Psoas muscle (tissue), 8 donors: ENCODE data around the gene PTAFR. TPM values are rescaled to one million over a fixed set of nuclear protein-coding genes. Genes with fewer than 3 reads are reported as not detected.
A peak's percentile ranks its signal among the peaks of the same experiment; 100 is the strongest.

ENCODE experiments used
- ATAC-seq, 4 donors: fragments of 200-7000 bp; cut with Tn5 transposase; one replicate each; pipeline ENCODE4 v1.9.1; 2020; ENCODE audit warnings: moderate library complexity in 3 of 4, mild to moderate bottlenecking in 2 of 4
- DNase-seq, 2 donors: peaks; one replicate each; pipeline ENCODE4 v3.0.0-alpha.2; 2020
- H3K27ac ChIP-seq: fragments of 200-600 bp; one replicate; pipeline ENCODE4 v1.8.0; 2022
- H3K27me3 ChIP-seq, 3 donors: fragments of 200-600 bp in 1 of 3; one replicate each; pipeline versions ENCODE4 v1.6.1 to v1.8.0; 2013 to 2022; ENCODE audit warnings: low read length in 2 of 3, mild to moderate bottlenecking in 2 of 3, moderate library complexity in 1 of 3; ENCODE audit not compliant: insufficient read depth in 3 of 3
- H3K36me3 ChIP-seq, 2 donors: fragments of 200-600 bp in 1 of 2; one replicate each; pipeline versions ENCODE4 v1.6.1 to v1.8.0; 2013 to 2022; ENCODE audit warnings: low read depth in 1 of 2, mild to moderate bottlenecking in 1 of 2, moderate library complexity in 1 of 2; ENCODE audit not compliant: insufficient read depth in 1 of 2
- H3K4me1 ChIP-seq: fragments of 200-600 bp; one replicate; pipeline ENCODE4 v1.8.0; 2022
- H3K4me3 ChIP-seq: fragments of 200-600 bp; one replicate; pipeline ENCODE4 v1.8.0; 2022; ENCODE audit warnings: mild to moderate bottlenecking
- H3K9me3 ChIP-seq: fragments of 200-600 bp; one replicate; pipeline ENCODE4 v1.8.0; 2022
- CTCF ChIP-seq: fragments of 200-600 bp; IDR thresholded peaks from one replicate; pipeline ENCODE4 v1.8.0; 2022; ENCODE audit warnings: antibody characterized with exemption
- WGBS, 3 donors: extraction: QIAGEN DNeasy Blood & Tissue Kit; methylation state at CpG; one replicate each; pipeline versions ENCODE4 v1.1.6 to v1.1.7; 2013; 5-methylcytosine and 5-hydroxymethylcytosine counted together
- intact Hi-C, 2 donors: fragments of 100-400 bp; cut with DNase I; formaldehyde crosslinking; loops; one replicate each; pipeline versions ENCODE4 v1.11.0 to v1.14.2; 2022
- polyA plus RNA-seq, 3 donors: library from polyadenylated mRNA; stranded (reverse); fragments of 200-250 nt; gene quantifications; one replicate each; pipeline ENCODE4 v1.2.3, GENCODE V29; 2013
- total RNA-seq, 4 donors: library from RNA; stranded (reverse); fragmentation: NEBNext Ultra II Directional in 2 of 4; extraction: Animal tissue kit (Norgen Biotek cat#: 25700) in 2 of 4; gene quantifications; one replicate each; pipeline versions ENCODE4 v1.2.1 to v1.2.4, GENCODE V29; 2021 to 2023
- donor health status: healthy with polysubstance abuse.
- donor health status: DM: no; HTN: no; CAD: no; lungs with moderate emphysema.
- donor health status: Bipolar disorder and iron deficiency.
- donor health status: healthy.
- donor health status: DM: yes; HTN: yes; CAD: no.
- donor health status: DM: no; HTN: no; CAD: no.
- donor health status: DM: no; HTN: no; CAD: no.
- donor health status: DM: yes; HTN: yes; CAD: no.

Gene PTAFR
- total and polyA plus RNA-seq, 7 donors, result 0.31 to 1.4 (median 0.92) TPM

- Histone ChIP-seq H3K4me1 (no peaks in the 10 kb centered on the region), H3K27me3 (no peaks in the 10 kb centered on the region), H3K4me3 (no peak overlapping the region), H3K36me3 (no peaks in the 10 kb centered on the region), H3K27ac (no peak overlapping the region), H3K9me3 (no peaks in the 10 kb centered on the region)
- DNase-seq, result no peak
- 87 to 94% (median 91%) methylated on average over 8 of the region's 8 CpGs for WGBS, 3 donors
- no peak for ATAC-seq
- intact Hi-C loops, result no loop called here
- no peak for TF ChIP-seq CTCF
Observed at GRCh38 chr1:28157894-28158293, 18.6 kb downstream of the PTAFR start.

- ATAC-seq, result no peak
- Histone ChIP-seq H3K36me3 (no peaks in the 10 kb centered on the region), H3K4me1 (no peaks in the 10 kb centered on the region), H3K27ac (no peak overlapping the region), H3K4me3 (no peak overlapping the region), H3K27me3 (no peaks in the 10 kb centered on the region), H3K9me3 (no peaks in the 10 kb centered on the region)
- no peak for TF ChIP-seq CTCF
- WGBS, 3 donors, result 77 to 90% (median 88%) methylated on average over 4 of the region's 4 CpGs
- DNase-seq, result peak in 1 of 2 donors; percentile 32
- intact Hi-C loops, result no loop called here
Observed at GRCh38 chr1:28156821-28157220, 19.7 kb downstream of the PTAFR start.

GRCh38 chr1:28155628-28156027 is 20.9 kb downstream of the PTAFR start:
- H3K4me1 ChIP-seq, result no peaks in the 10 kb centered on the region
- ATAC-seq, result no peak

GRCh38 chr1:28154078-28154594 is 22.4 kb downstream of the PTAFR start:
- no peak for TF ChIP-seq CTCF
- intact Hi-C loops, result no loop called here
- ATAC-seq, result no peak
- Histone ChIP-seq H3K27me3 (no peaks in the 10 kb centered on the region), H3K36me3 (no peaks in the 10 kb centered on the region), H3K4me1 (no peaks in the 10 kb centered on the region), H3K4me3 (no peak overlapping the region), H3K9me3 (no peaks in the 10 kb centered on the region), H3K27ac (no peak overlapping the region)
- 77 to 79% (median 79%) methylated on average over 9 of the region's 9 CpGs for WGBS, 3 donors
- DNase-seq, result no peak

More at GRCh38 chr1:28155628-28156027, 20.9 kb downstream of the PTAFR start:
- 91 to 96% (median 92%) methylated on average over 4 of the region's 4 CpGs for WGBS, 3 donors
- Histone ChIP-seq H3K27me3 (no peaks in the 10 kb centered on the region), H3K36me3 (no peaks in the 10 kb centered on the region), H3K4me3 (no peak overlapping the region), H3K9me3 (no peaks in the 10 kb centered on the region), H3K27ac (no peak overlapping the region)
- intact Hi-C loops, result no loop called here
- TF ChIP-seq CTCF, result no peak
- DNase-seq, result no peak

- Histone ChIP-seq H3K4me1 (no peaks in the 10 kb centered on the region), H3K27ac (no peak overlapping the region), H3K4me3 (no peak overlapping the region), H3K36me3 (no peaks in the 10 kb centered on the region), H3K9me3 (no peaks in the 10 kb centered on the region), H3K27me3 (no peaks in the 10 kb centered on the region)
- no peak for TF ChIP-seq CTCF
- WGBS, 3 donors, result 91 to 94% (median 92%) methylated on average over 23 of the region's 23 CpGs
- no peak for ATAC-seq
- DNase-seq, result no peak
- intact Hi-C loops, result no loop called here
Observed at GRCh38 chr1:28150125-28150780, 26.2 kb downstream of the PTAFR start.
